ENCODE data around the gene RHOV.
"Not testable (repeated sequence)": the region's sequence is repeated elsewhere in the genome, so short reads cannot be mapped to it uniquely, and the experiment has no call there.

RHOV gene

GRCh38 chr15:40875991-40876730, 2.1 kb upstream of the RHOV start:
- no peak for DNase-seq

GRCh38 chr15:40872791-40873693, 992 bp downstream of the RHOV start:
- no peak for DNase-seq

GRCh38 chr15:40871749-40872617, 2.1 kb downstream of the RHOV start:
- no peak for DNase-seq

GRCh38 chr15:40870716-40871115, 3.3 kb downstream of the RHOV start:
- DNase-seq = no peak

- DNase-seq = no peak
Observed at GRCh38 chr15:40869686-40870085, 4.3 kb downstream of the RHOV start.

GRCh38 chr15:40867199-40867598, 6.8 kb downstream of the RHOV start:
- no peak for DNase-seq

GRCh38 chr15:40863660-40864270, 10.3 kb downstream of the RHOV start:
- DNase-seq = no peak

GRCh38 chr15:40861147-40861546, 12.9 kb downstream of the RHOV start:
- DNase-seq = not testable (repeated sequence)

- peak in 38 of 51 donors; percentile 3 to 67 (median 28) for DNase-seq
Observed at GRCh38 chr15:40859206-40859851, 14.7 kb downstream of the RHOV start.

GRCh38 chr15:40858706-40859105, 15.3 kb downstream of the RHOV start:
- no peak for DNase-seq

GRCh38 chr15:40857601-40858341, 16.3 kb downstream of the RHOV start:
- peak in 40 of 51 donors; percentile 4 to 81 (median 30) for DNase-seq

- no peak for DNase-seq
Observed at GRCh38 chr15:40856746-40857145, 17.3 kb downstream of the RHOV start.

- DNase-seq = no peak
Observed at GRCh38 chr15:40855706-40856234, 18.3 kb downstream of the RHOV start.

GRCh38 chr15:40854161-40854560, 19.9 kb downstream of the RHOV start:
- no peak for DNase-seq

GRCh38 chr15:40853241-40853890, 20.7 kb downstream of the RHOV start:
- DNase-seq = no peak

- DNase-seq = no peak
Observed at GRCh38 chr15:40852529-40852928, 21.5 kb downstream of the RHOV start.

- DNase-seq = no peak
Observed at GRCh38 chr15:40850576-40851112, 23.4 kb downstream of the RHOV start.

- peak in 17 of 51 donors; percentile 1 to 30 (median 17) for DNase-seq
Observed at GRCh38 chr15:40847223-40847961, 26.6 kb downstream of the RHOV start.

Measured in hypothalamus (tissue), 51 donors.